8988T (cell line): ENCODE measurements around the gene NIPSNAP3A.
A peak's percentile ranks its signal among the peaks of the same experiment; 100 is the strongest.
"Not testable (repeated sequence)": the region's sequence is repeated elsewhere in the genome, so short reads cannot be mapped to it uniquely, and the experiment has no call there.

Experiments
- DNase-seq: peaks from one replicate; pipeline ENCODE4 v3.0.0; 2011

NIPSNAP3A gene

GRCh38 chr9:104747565-104748358, at the start of gene NIPSNAP3A:
Gene NIPSNAP3A (plus strand): TSS chr9:104747683. CDS start chr9:104747793, 110 bp downstream.
- peak; percentile 34 for DNase-seq

- no peak for DNase-seq
These were observed 47.2 kb upstream of the NIPSNAP3A start for GRCh38 chr9:104700306-104700705.

- not testable (repeated sequence) for DNase-seq
These were observed 38.7 kb upstream of the NIPSNAP3A start for GRCh38 chr9:104708737-104709136.

GRCh38 chr9:104711604-104712003, 35.9 kb upstream of the NIPSNAP3A start:
- DNase-seq = no peak

GRCh38 chr9:104725014-104725413, 22.5 kb upstream of the NIPSNAP3A start:
- no peak for DNase-seq

GRCh38 chr9:104738452-104738851, 9.0 kb upstream of the NIPSNAP3A start:
- no peak for DNase-seq

- no peak for DNase-seq
These were observed 6.9 kb upstream of the NIPSNAP3A start for GRCh38 chr9:104740621-104741020.

- no peak for DNase-seq
These were observed 4.0 kb upstream of the NIPSNAP3A start for GRCh38 chr9:104743376-104743985.

- DNase-seq = no peak
These were observed 1.6 kb upstream of the NIPSNAP3A start for GRCh38 chr9:104745852-104746251.

- DNase-seq = no peak
These were observed 1.2 kb upstream of the NIPSNAP3A start for GRCh38 chr9:104746285-104746684.

GRCh38 chr9:104746798-104747197, 685 bp upstream of the NIPSNAP3A start:
- DNase-seq = no peak

- no peak for DNase-seq
These were observed 278 bp upstream of the NIPSNAP3A start for GRCh38 chr9:104747245-104747564.

GRCh38 chr9:104748359-104749031, 1.0 kb downstream of the NIPSNAP3A start:
- no peak for DNase-seq

GRCh38 chr9:104750185-104750767, 2.8 kb downstream of the NIPSNAP3A start:
- DNase-seq = no peak

- no peak for DNase-seq
These were observed 11.5 kb downstream of the NIPSNAP3A start for GRCh38 chr9:104758974-104759373.

- DNase-seq = no peak
These were observed 17.7 kb downstream of the NIPSNAP3A start for GRCh38 chr9:104765138-104765537.

GRCh38 chr9:104766025-104766424, 18.5 kb downstream of the NIPSNAP3A start:
- DNase-seq = no peak

- no peak for DNase-seq
These were observed 20.0 kb downstream of the NIPSNAP3A start for GRCh38 chr9:104767507-104767906.

- DNase-seq = not testable (repeated sequence)
These were observed 21.5 kb downstream of the NIPSNAP3A start for GRCh38 chr9:104769029-104769428.

GRCh38 chr9:104769655-104770054, 22.2 kb downstream of the NIPSNAP3A start:
- no peak for DNase-seq

- DNase-seq = no peak
These were observed 25.4 kb downstream of the NIPSNAP3A start for GRCh38 chr9:104772714-104773510.

- no peak for DNase-seq
These were observed 26.6 kb downstream of the NIPSNAP3A start for GRCh38 chr9:104774132-104774531.
